Mucosa of descending colon (tissue), 3 donors: ENCODE data around the gene SEC16A. TPM values are rescaled to one million over a fixed set of nuclear protein-coding genes. Genes with fewer than 3 reads are reported as not detected.
A peak's percentile ranks its signal among the peaks of the same experiment; 100 is the strongest.

ENCODE experiments used
- ATAC-seq: fragments of 200-7000 bp; cut with Tn5 transposase; one replicate; pipeline ENCODE4 v1.9.1; 2020; ENCODE audit warnings: mild to moderate bottlenecking, moderate library complexity
- DNase-seq, 3 donors: peaks; one replicate each; pipeline ENCODE4 v3.0.0-alpha.2; 2020
- H3K36me3 ChIP-seq: fragments of 200-600 bp; one replicate; pipeline ENCODE4 v1.8.0; 2021; ENCODE audit warnings: low read depth, mild to moderate bottlenecking
- H3K4me1 ChIP-seq: fragments of 200-600 bp; one replicate; pipeline ENCODE4 v1.8.0; 2021; ENCODE audit warnings: low read depth, mild to moderate bottlenecking
- H3K4me3 ChIP-seq: fragments of 200-600 bp; one replicate; pipeline ENCODE4 v1.8.0; 2021; ENCODE audit warnings: mild to moderate bottlenecking
- H3K9me3 ChIP-seq: fragments of 200-600 bp; one replicate; pipeline ENCODE4 v1.8.0; 2021; ENCODE audit warnings: mild to moderate bottlenecking
- CTCF ChIP-seq: fragments of 200-600 bp; IDR thresholded peaks from one replicate; pipeline ENCODE4 v1.8.0; 2022; ENCODE audit warnings: antibody characterized with exemption, mild to moderate bottlenecking
- intact Hi-C, 2 donors: fragments of 100-400 bp; cut with DNase I in 1 of 2; cut with micrococcal nuclease in 1 of 2; formaldehyde crosslinking; loops; one replicate each; pipeline versions ENCODE4 v1.11.0 to v1.11.1; 2022; cut with DNase I, micrococcal nuclease
- total RNA-seq, 3 donors: library from RNA; stranded (reverse); fragmentation: NEBNext Ultra II Directional in 2 of 3; extraction: Animal tissue kit (Norgen Biotek cat#: 25700) in 2 of 3; gene quantifications; one replicate each; pipeline versions ENCODE4 v1.2.1 to v1.2.4, GENCODE V29; 2021 to 2023
- donor health status: DM: no; HTN: no; CAD: no; lungs with moderate emphysema.
- donor health status: DM: no; HTN: no; CAD: no.
- donor health status: DM: no; HTN: yes; CAD: no.

SEC16A gene
- total RNA-seq, 3 donors from 2014 or later: 60.0 to 69.5 (median 69.3) TPM

DNA sequence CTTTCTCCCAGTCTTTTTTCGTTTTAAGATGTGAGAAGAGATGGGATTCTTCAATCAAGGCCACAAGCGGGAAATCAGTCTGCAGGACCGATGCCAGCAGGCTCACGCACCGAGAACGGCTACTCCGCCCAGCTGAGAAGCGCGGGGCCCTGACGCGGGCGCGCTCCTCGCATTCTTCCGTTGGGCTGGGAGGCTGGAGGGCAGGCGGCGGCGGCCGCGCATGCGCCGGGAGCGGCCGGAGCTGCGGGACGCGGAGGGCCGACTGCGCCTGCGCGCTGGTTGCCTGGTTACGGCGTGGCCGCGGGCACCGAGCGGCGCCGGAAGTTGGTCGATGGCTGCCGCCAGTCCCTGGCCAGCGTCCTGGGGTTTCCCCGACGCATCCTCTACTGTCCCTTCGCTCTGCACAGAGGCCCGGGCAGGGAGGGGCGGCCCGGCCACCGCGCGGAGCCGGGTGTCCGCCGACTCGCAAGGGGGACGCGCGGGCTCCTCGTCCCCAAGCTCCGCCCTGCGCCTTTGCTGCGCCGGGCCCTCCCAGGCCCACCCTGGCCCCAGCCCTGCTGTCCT lies 831 bp upstream of the SEC16A start:
- H3K4me1 ChIP-seq: peaks cover 22% of the 10 kb centered on the region
- ATAC-seq (peak; percentile 70), DNase-seq (peak; percentile 93 to 97 (median 96))
- H3K36me3 ChIP-seq: no peaks in the 10 kb centered on the region
- no peak for TF ChIP-seq CTCF
- intact Hi-C loops: loop anchor here in 1 of 2 donors (2.0 kb wide), 1 partner anchor 147 kb away; no protein-coding TSS in a partner anchor
- H3K4me3 ChIP-seq: peak overlapping the region; percentile 13
- no peaks in the 10 kb centered on the region for H3K9me3 ChIP-seq

GRCh38 chr9:136482046-136482792 lies 621 bp downstream of the SEC16A start:
- intact Hi-C loops: no loop called here
- DNase-seq: peak in 1 of 3 donors; percentile 47
- Histone ChIP-seq H3K9me3 (no peaks in the 10 kb centered on the region), H3K36me3 (no peaks in the 10 kb centered on the region), H3K4me1 (peaks cover 22% of the 10 kb centered on the region), H3K4me3 (peak overlapping the region; percentile 90)
- no peak for TF ChIP-seq CTCF
- no peak for ATAC-seq

DNA sequence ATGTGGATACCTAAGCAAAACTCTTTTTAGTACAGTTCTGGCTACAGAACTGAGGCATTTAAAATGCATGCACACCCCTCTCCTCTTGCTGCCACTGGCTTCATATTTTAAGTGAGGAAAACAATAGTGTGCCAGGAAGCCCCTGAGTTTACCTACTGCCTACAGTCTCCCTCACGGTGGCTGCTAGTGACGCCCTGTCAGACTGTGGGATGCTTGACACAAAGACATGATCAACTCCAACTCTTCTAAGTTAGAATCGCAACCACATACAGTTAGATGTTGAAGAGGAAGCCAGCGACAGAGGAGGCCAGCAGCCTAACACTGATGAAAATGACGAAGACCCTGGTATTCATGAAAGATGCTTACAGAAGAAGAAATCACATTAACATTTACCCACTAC lies 1.3 kb downstream of the SEC16A start:
- no peak for TF ChIP-seq CTCF
- intact Hi-C loops: no loop called here
- ATAC-seq (no peak), DNase-seq (no peak)
- H3K9me3 ChIP-seq: no peaks in the 10 kb centered on the region
- H3K36me3 ChIP-seq: no peaks in the 10 kb centered on the region
- H3K4me1 ChIP-seq: peaks cover 22% of the 10 kb centered on the region
- H3K4me3 ChIP-seq: no peak overlapping the region

- ATAC-seq (no peak), DNase-seq (no peak)
- no peaks in the 10 kb centered on the region for H3K9me3 ChIP-seq
- intact Hi-C loops: no loop called here
- no peak for TF ChIP-seq CTCF
- peaks cover 4% of the 10 kb centered on the region for H3K4me1 ChIP-seq
- no peak overlapping the region for H3K4me3 ChIP-seq
- H3K36me3 ChIP-seq: no peaks in the 10 kb centered on the region
These were observed 6.3 kb downstream of the SEC16A start for GRCh38 chr9:136476369-136477150.

- Histone ChIP-seq H3K36me3 (no peaks in the 10 kb centered on the region), H3K4me1 (no peaks in the 10 kb centered on the region), H3K9me3 (no peaks in the 10 kb centered on the region), H3K4me3 (no peak overlapping the region)
- ATAC-seq: no peak
- no peak for DNase-seq
- TF ChIP-seq CTCF: no peak
- intact Hi-C loops: no loop called here
These were observed 7.6 kb downstream of the SEC16A start for GRCh38 chr9:136474974-136475865.
